Glutamatergic neuron (in vitro differentiated cells): Measurements from ENCODE around the gene TRIM23. TPM values are rescaled to one million over a fixed set of nuclear protein-coding genes. Genes with fewer than 3 reads are reported as not detected.
A peak's percentile ranks its signal among the peaks of the same experiment; 100 is the strongest.

Experiments used
- DNase-seq: peaks from one replicate; pipeline ENCODE4 v3.0.0; 2022
- H3K27ac Mint-ChIP-seq: one replicate; pipeline ENCODE4 v1.8.0; 2020; ENCODE audit warnings: mild to moderate bottlenecking, mixed read lengths, inconsistent platforms; ENCODE audit not compliant: unreplicated experiment
- H3K27me3 Mint-ChIP-seq: one replicate; pipeline ENCODE4 v1.8.0; 2020; ENCODE audit warnings: mild to moderate bottlenecking, moderate library complexity, mixed read lengths, inconsistent platforms; ENCODE audit not compliant: unreplicated experiment
- H3K36me3 Mint-ChIP-seq: one replicate; pipeline ENCODE4 v1.8.0; 2020; ENCODE audit warnings: mild to moderate bottlenecking, mixed read lengths, inconsistent platforms; ENCODE audit not compliant: unreplicated experiment
- H3K4me1 Mint-ChIP-seq: one replicate; pipeline ENCODE4 v1.8.0; 2020; ENCODE audit warnings: mild to moderate bottlenecking, low read depth, mixed read lengths, inconsistent platforms; ENCODE audit not compliant: unreplicated experiment
- H3K4me3 Mint-ChIP-seq: one replicate; pipeline ENCODE4 v1.8.0; 2020; ENCODE audit warnings: mild to moderate bottlenecking, mixed read lengths, inconsistent platforms; ENCODE audit not compliant: unreplicated experiment
- H3K9me3 Mint-ChIP-seq: one replicate; pipeline ENCODE4 v1.8.0; 2020; ENCODE audit warnings: mild to moderate bottlenecking, moderate library complexity, mixed read lengths, inconsistent platforms; ENCODE audit not compliant: unreplicated experiment
- total RNA-seq: library from RNA; stranded (reverse); fragmentation: NEBNext Ultra II Directional; extraction: Animal tissue kit (Norgen Biotek cat#: 25700); gene quantifications from one replicate; pipeline ENCODE4 v1.2.1, GENCODE V29; 2021; ENCODE audit not compliant: unreplicated experiment
- TF ChIP-seq, protein P1 (sequence below): fragments of 200-600 bp; sonication (generic); IDR thresholded peaks from one replicate; pipeline ENCODE4 v1.5.0; 2021; ENCODE audit not compliant: partially characterized antibody, unreplicated experiment

Gene TRIM23
- total RNA-seq, 1 donor from 2014 or later, result 17.6 TPM

- H3K27ac Mint-ChIP-seq, result no peak overlapping the region
- TF ChIP-seq, protein P1, sequence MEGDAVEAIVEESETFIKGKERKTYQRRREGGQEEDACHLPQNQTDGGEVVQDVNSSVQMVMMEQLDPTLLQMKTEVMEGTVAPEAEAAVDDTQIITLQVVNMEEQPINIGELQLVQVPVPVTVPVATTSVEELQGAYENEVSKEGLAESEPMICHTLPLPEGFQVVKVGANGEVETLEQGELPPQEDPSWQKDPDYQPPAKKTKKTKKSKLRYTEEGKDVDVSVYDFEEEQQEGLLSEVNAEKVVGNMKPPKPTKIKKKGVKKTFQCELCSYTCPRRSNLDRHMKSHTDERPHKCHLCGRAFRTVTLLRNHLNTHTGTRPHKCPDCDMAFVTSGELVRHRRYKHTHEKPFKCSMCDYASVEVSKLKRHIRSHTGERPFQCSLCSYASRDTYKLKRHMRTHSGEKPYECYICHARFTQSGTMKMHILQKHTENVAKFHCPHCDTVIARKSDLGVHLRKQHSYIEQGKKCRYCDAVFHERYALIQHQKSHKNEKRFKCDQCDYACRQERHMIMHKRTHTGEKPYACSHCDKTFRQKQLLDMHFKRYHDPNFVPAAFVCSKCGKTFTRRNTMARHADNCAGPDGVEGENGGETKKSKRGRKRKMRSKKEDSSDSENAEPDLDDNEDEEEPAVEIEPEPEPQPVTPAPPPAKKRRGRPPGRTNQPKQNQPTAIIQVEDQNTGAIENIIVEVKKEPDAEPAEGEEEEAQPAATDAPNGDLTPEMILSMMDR, result no peak
- DNase-seq, result no peak
- H3K4me3 Mint-ChIP-seq, result no peak overlapping the region
- no peaks in the 10 kb centered on the region for H3K4me1 Mint-ChIP-seq
- H3K27me3 Mint-ChIP-seq, result no peaks in the 10 kb centered on the region
- H3K36me3 Mint-ChIP-seq, result no peaks in the 10 kb centered on the region
- no peaks in the 10 kb centered on the region for H3K9me3 Mint-ChIP-seq
Observed at GRCh38 chr5:65570598-65571226, 53.4 kb downstream of the TRIM23 start.

GRCh38 chr5:65566505-65566904 is 57.6 kb downstream of the TRIM23 start:
- peaks cover 11% of the 10 kb centered on the region for H3K4me1 Mint-ChIP-seq
- no peak overlapping the region for H3K4me3 Mint-ChIP-seq
- peaks cover 5% of the 10 kb centered on the region for H3K9me3 Mint-ChIP-seq
- no peaks in the 10 kb centered on the region for H3K36me3 Mint-ChIP-seq
- peaks cover 4% of the 10 kb centered on the region for H3K27me3 Mint-ChIP-seq
- no peak for DNase-seq
- H3K27ac Mint-ChIP-seq, result no peak overlapping the region
- TF ChIP-seq, protein P1, result no peak

- TF ChIP-seq, protein P1, result no peak
- Mint-ChIP-seq H3K36me3 (no peaks in the 10 kb centered on the region), H3K9me3 (peaks cover 5% of the 10 kb centered on the region), H3K27me3 (peaks cover 4% of the 10 kb centered on the region), H3K4me1 (peaks cover 11% of the 10 kb centered on the region), H3K4me3 (peak overlapping the region; percentile 100), H3K27ac (peak overlapping the region; percentile 100)
- no peak for DNase-seq
Observed at GRCh38 chr5:65563777-65564176, 60.4 kb downstream of the TRIM23 start.

GRCh38 chr5:65562731-65563701 is 61.1 kb downstream of the TRIM23 start, which contains the start of the genes CENPK and PPWD1:
TSS of gene CENPK (minus strand) at chr5:65563168. CDS start at chr5:65554907, 8,261 bp downstream.
TSS of gene PPWD1 (plus strand) at chr5:65563296. CDS start at chr5:65563311, 15 bp downstream.
- Mint-ChIP-seq H3K36me3 (no peaks in the 10 kb centered on the region), H3K9me3 (peaks cover 5% of the 10 kb centered on the region), H3K27me3 (peaks cover 4% of the 10 kb centered on the region)

More at GRCh38 chr5:65562731-65563701, 61.1 kb downstream of the TRIM23 start, which contains the start of the genes CENPK and PPWD1:
- Mint-ChIP-seq H3K27ac (peak within 1 kb of the TSS; percentile 100), H3K4me1 (peaks cover 11% of the 10 kb centered on the region), H3K4me3 (peak within 1 kb of the TSS; percentile 100)
- TF ChIP-seq, protein P1, result no peak
- peak; percentile 94 for DNase-seq
